Natural killer cell treated with Interleukin-12 subunit alpha and Interleukin-12 subunit beta and Interleukin-15 and Interleukin-18, amount 100 ng/mL, for 72 hours (primary cell): ENCODE data around the gene FUT3. TPM values are rescaled to one million over a fixed set of nuclear protein-coding genes. Genes with fewer than 3 reads are reported as not detected.
A peak's percentile ranks its signal among the peaks of the same experiment; 100 is the strongest.

Experiments used
- ATAC-seq, 2 donors: fragments of 150-1000 bp; cut with Tn5 transposase in 1 of 2; sonication (Bioruptor Pico), chemical (Tn5 transposase) in 1 of 2; 2 replicates each; pipeline ENCODE4 v1.10.0; 2021
- DNase-seq: peaks from one replicate; pipeline ENCODE4 v3.0.0; 2022; ENCODE audit warnings: low spot score
- H3K27ac Mint-ChIP-seq, 2 donors: 1 replicate in 1 of 2; 2 replicates in 1 of 2; pipeline ENCODE4 v1.8.0; 2022; ENCODE audit warnings: mixed read lengths in 2 of 2, mild to moderate bottlenecking in 1 of 2, moderate library complexity in 1 of 2
- H3K27me3 Mint-ChIP-seq, 2 donors: 1 replicate in 1 of 2; 2 replicates in 1 of 2; pipeline ENCODE4 v1.8.0; 2022; ENCODE audit warnings: mixed read lengths in 2 of 2
- H3K36me3 Mint-ChIP-seq: one replicate; pipeline ENCODE4 v1.8.0; 2022; ENCODE audit warnings: mixed read lengths
- H3K4me1 Mint-ChIP-seq, 2 donors: 1 replicate in 1 of 2; 2 replicates in 1 of 2; pipeline ENCODE4 v1.8.0; 2022; ENCODE audit warnings: low read depth in 2 of 2, mixed read lengths in 2 of 2, mild to moderate bottlenecking in 1 of 2
- H3K4me3 Mint-ChIP-seq: one replicate; pipeline ENCODE4 v1.8.0; 2022; ENCODE audit warnings: mixed read lengths
- H3K9me3 Mint-ChIP-seq: 2 replicates; pipeline ENCODE4 v1.8.0; 2022; ENCODE audit warnings: mixed read lengths
- total RNA-seq, 2 donors: library from RNA; stranded (reverse); gene quantifications; one replicate each; pipeline ENCODE4 v1.2.3, GENCODE V29; 2022

Gene FUT3
- total RNA-seq, 2 donors from 2014 or later, result not detected

DNA sequence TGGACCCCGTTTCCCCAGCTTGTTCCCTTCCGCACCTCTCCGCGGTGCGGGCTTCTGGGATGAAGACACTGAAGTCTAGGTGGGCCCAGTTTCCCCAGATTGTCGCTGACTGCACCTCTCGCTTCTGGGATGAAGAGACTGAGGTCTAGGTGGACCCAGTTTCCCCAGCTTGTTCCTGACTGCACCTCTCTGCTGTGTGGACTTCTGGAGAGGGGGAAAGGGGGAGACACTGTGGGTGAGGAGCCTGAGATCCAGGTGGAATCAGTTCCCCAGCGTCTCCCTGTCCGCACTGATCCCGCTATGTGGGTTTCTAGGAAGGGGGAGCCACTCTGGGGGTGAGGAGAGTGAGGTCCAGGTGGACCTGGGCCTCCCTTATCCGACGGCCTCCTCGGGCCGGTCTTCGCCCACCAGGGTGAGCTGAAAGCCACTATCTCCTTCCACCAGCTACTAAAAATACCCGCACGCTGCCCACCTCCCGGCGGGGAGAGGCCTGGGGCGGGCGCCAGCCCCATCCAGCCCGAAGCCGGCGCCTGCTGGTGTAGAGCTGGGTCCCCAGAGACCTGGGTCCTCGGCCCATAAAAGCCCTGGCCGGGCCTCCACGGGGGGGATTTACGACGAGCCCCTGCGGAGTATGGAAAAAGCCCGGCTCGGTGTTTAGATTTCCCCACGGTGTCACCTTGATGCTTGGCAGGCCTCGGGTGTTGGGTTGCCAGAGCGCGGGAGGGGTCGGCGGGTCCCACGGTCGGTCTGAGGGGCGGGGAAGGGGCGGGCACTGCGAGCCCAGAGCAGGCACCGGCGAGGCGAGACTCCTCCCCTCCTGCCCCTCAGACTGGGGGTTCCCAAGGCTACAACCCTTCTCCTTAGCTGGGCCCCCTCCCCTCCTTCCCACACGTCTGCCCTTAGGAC is 22.3 kb downstream of the FUT3 start:
- Mint-ChIP-seq H3K9me3 (no peaks in the 10 kb centered on the region), H3K4me3 (peak overlapping the region; percentile 96), H3K4me1 (peaks cover 10 to 15% of the 10 kb centered on the region in 2 donors), H3K27ac (peak overlapping the region; percentile 94), H3K36me3 (no peaks in the 10 kb centered on the region), H3K27me3 (no peaks in the 10 kb centered on the region)
- DNase-seq (no peak), ATAC-seq (no peak)

- H3K9me3 Mint-ChIP-seq, result no peaks in the 10 kb centered on the region
- H3K36me3 Mint-ChIP-seq, result no peaks in the 10 kb centered on the region
- peaks cover 10 to 15% of the 10 kb centered on the region in 2 donors for H3K4me1 Mint-ChIP-seq
- DNase-seq (peak; percentile 98), ATAC-seq (peak; percentile 90 to 92)
- H3K27me3 Mint-ChIP-seq, result no peaks in the 10 kb centered on the region
- peak overlapping the region; percentile 94 for H3K27ac Mint-ChIP-seq
- H3K4me3 Mint-ChIP-seq, result peak overlapping the region; percentile 96
Observed at GRCh38 chr19:5827891-5828660, 23.2 kb downstream of the FUT3 start.

DNA sequence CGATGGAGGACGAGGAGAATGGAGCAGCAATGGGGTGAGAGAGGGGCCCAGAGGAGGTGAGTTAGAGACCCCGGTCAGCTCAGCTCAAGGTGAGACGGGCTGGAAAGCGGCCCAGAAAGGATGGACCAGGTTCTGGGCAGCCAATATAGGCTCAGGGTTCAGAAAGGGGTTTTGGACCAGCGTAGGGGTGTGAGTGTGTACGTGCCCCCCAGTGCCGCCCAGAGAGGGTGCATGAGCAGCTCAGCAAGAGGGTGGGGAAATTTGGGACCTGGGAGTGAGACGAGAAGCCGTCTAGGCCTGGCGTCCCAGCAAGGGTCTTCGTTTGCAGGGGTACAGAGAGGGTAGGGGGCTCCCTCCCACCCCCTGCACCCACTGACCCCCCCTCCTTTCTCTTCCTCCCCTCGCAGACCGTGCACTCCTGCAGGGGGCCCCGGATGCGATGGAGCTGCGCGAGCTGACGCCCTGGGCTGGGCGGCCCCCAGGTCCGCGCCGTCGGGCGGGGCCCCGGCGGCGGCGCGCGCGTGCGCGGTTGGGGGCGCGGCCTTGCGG is 23.8 kb downstream of the FUT3 start:
- DNase-seq (no peak), ATAC-seq (no peak)
- Mint-ChIP-seq H3K36me3 (no peaks in the 10 kb centered on the region), H3K9me3 (no peaks in the 10 kb centered on the region), H3K27ac (peak overlapping the region; percentile 54 to 87), H3K4me1 (peaks cover 10 to 15% of the 10 kb centered on the region in 2 donors), H3K27me3 (no peaks in the 10 kb centered on the region), H3K4me3 (peak overlapping the region; percentile 89)

DNA sequence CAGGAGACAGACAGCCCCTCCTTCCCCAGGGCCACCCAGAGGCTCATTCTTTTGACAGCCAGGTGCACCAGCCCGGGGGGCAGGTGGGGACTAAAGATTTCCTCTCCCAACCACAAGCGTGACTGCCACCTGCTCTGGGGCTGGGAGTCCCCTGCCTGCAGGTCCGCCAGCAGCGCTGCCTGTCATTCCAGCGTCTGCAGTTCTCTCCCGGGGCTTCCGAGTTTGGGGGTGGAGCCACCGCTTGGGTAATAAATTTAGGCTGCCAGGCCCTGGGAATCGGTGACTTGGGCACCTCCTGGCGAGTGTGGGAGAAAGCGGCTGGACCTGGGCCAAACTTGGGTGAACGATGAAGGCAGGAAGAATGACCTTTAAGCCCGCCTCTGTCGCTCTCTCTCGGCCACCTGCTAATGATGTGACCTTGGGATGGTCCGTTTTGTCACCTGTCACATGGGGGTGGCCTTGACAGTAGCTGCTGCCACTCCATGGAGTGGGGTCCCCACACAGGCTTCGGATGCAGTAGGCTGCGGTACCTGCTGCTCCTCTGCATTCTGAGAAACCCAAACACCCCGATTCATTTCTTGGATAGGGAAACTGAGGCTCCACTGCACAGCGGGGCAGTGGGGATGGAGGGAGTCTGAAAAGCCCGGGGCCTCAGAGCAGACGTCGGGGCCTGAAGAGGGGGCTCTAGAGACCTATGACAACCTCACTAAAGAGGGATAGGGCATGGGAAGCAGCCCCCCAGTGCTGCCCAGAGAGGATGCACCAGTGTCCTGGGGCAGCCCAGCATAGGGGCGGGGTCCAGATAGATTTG is 24.5 kb downstream of the FUT3 start:
- no peaks in the 10 kb centered on the region for H3K9me3 Mint-ChIP-seq
- no peaks in the 10 kb centered on the region for H3K27me3 Mint-ChIP-seq
- DNase-seq (no peak), ATAC-seq (no peak)
- no peaks in the 10 kb centered on the region for H3K36me3 Mint-ChIP-seq
- H3K4me3 Mint-ChIP-seq, result peak overlapping the region; percentile 89
- peak overlapping the region; percentile 54 to 87 for H3K27ac Mint-ChIP-seq
- H3K4me1 Mint-ChIP-seq, result peaks cover 10 to 15% of the 10 kb centered on the region in 2 donors

DNA sequence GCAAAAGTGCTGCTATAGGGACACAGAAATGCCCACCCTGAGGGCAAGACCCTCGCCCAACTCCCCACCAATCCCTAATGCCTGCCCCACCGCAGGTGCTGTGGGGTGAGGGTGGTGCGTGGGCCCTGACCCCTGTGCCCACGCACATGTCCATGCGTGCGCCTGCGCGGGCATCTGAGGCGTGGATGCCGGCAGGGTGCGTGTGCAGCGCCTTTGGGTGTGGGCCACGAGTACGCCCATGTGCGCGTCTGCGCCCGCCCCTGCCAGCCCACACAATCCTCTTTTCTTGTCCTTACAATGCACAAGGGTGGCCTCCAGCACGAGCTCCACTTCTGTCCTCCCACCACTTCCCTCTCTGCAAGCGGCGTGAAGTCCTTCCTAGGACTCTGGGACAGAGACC is 26.1 kb downstream of the FUT3 start:
- Mint-ChIP-seq H3K36me3 (no peaks in the 10 kb centered on the region), H3K9me3 (no peaks in the 10 kb centered on the region), H3K4me3 (no peak overlapping the region), H3K4me1 (peaks cover 9 to 15% of the 10 kb centered on the region in 2 donors), H3K27ac (no peak overlapping the region), H3K27me3 (peaks cover 0 to 3% of the 10 kb centered on the region in 2 donors)
- ATAC-seq, result no peak
- DNase-seq, result no peak

GRCh38 chr19:5824751-5825150 is 26.5 kb downstream of the FUT3 start:
- peaks cover 7 to 15% of the 10 kb centered on the region in 2 donors for H3K4me1 Mint-ChIP-seq
- H3K27me3 Mint-ChIP-seq, result peaks cover 3 to 4% of the 10 kb centered on the region in 2 donors
- no peak overlapping the region for H3K4me3 Mint-ChIP-seq
- ATAC-seq (no peak), DNase-seq (no peak)
- no peaks in the 10 kb centered on the region for H3K36me3 Mint-ChIP-seq
- no peak overlapping the region for H3K27ac Mint-ChIP-seq
- no peaks in the 10 kb centered on the region for H3K9me3 Mint-ChIP-seq

DNA sequence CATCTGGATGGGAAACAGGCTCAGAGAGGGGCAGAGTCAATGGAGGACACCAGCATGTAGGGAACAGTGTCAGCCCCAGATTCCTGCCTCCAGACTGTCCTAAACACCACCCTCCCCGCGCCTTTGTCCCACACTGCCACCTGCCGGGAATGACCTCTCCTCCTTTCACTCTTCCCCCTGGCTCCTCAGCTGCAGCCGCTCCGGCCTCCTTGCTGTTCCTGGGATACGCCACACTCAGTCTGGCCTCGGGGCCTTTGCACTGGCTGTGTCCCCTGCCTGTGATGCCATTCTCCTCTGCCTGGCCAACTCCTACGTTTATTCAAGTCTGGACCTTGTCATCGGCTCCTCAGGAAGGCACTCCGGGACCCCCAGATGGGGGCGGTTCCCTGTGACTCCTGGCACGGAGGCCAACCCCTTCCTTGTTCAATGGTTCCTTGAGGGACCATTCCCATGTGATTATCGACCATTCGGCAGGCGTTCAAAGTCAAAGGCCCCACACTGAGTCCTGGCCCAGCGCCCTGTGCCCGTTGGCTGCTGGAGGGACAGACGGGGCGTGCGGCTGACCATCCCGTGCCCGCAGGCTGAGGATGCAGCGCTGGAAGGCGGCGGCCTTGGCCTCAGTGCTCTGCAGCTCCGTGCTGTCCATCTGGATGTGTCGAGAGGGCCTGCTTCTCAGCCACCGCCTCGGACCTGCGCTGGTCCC is 27.5 kb downstream of the FUT3 start:
- no peak for DNase-seq
- ATAC-seq, result no peak
- peaks cover 3 to 7% of the 10 kb centered on the region in 2 donors for H3K27me3 Mint-ChIP-seq
- H3K27ac Mint-ChIP-seq, result no peak overlapping the region
- H3K4me3 Mint-ChIP-seq, result no peak overlapping the region
- H3K36me3 Mint-ChIP-seq, result no peaks in the 10 kb centered on the region
- H3K4me1 Mint-ChIP-seq, result peaks cover 7 to 14% of the 10 kb centered on the region in 2 donors
- no peaks in the 10 kb centered on the region for H3K9me3 Mint-ChIP-seq

DNA sequence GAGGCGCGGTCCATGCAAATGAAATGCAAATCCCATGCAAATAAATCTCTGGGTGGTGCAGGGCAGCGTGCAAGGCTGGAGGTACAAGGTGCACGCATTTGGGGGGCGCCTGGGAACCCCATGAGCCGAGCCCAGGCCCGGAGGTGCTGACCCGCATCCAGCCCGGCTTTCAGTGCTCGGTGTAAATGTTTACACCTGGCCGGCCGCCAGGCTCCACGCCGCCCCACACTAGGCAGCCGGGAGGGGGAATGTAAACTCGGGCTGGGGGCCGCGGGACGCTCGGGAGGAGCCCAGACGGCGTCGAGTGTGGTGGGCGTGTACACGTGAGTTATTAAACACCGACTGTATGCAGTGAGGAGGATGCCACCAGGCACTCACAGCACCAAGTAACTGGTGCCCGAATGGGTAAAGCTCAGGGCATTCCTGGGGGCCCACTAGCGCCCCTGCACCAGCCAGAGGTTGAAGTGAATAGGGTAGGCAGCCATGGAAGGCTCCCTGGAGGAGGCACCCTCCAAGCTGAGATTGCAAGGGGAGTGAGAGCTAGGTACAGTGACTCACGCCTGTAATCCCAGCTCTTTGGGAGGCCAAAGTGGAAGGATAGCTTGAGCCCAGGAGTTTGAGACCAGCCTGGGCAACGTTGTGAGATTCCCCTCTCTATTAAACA is 28.9 kb downstream of the FUT3 start:
- ATAC-seq (no peak), DNase-seq (no peak)
- no peaks in the 10 kb centered on the region for H3K9me3 Mint-ChIP-seq
- H3K27ac Mint-ChIP-seq, result no peak overlapping the region
- no peaks in the 10 kb centered on the region for H3K36me3 Mint-ChIP-seq
- peaks cover 4 to 6% of the 10 kb centered on the region in 2 donors for H3K4me1 Mint-ChIP-seq
- H3K4me3 Mint-ChIP-seq, result no peak overlapping the region
- peaks cover 10 to 19% of the 10 kb centered on the region in 2 donors for H3K27me3 Mint-ChIP-seq

GRCh38 chr19:5821521-5822180 is 29.6 kb downstream of the FUT3 start:
- no peaks in the 10 kb centered on the region for H3K36me3 Mint-ChIP-seq
- H3K9me3 Mint-ChIP-seq, result no peaks in the 10 kb centered on the region
- H3K27me3 Mint-ChIP-seq, result peaks cover 17 to 25% of the 10 kb centered on the region in 2 donors
- H3K4me3 Mint-ChIP-seq, result no peak overlapping the region
- no peak overlapping the region for H3K27ac Mint-ChIP-seq
- ATAC-seq (no peak), DNase-seq (no peak)
- no peaks in the 10 kb centered on the region for H3K4me1 Mint-ChIP-seq

DNA sequence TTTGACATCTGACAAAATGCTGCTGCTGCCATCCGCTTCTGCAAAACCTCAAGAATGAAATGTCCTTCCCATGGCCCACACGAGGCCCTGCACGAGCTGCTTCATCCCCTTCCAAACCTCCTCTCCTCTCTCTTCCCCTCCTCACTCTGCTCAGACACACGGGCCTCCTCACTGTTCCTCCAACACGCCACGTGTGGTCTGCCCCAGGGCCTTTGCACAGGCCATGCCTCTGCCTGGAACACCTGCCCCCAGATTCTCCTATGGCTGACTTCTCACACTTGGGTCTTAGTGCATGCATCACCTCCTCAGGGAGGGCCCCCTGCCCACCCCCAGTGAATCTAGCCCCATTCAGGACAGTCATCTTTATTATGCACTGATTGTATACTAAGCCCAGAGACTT is 30.5 kb downstream of the FUT3 start:
- Mint-ChIP-seq H3K4me1 (no peaks in the 10 kb centered on the region), H3K4me3 (no peak overlapping the region), H3K36me3 (no peaks in the 10 kb centered on the region), H3K27ac (no peak overlapping the region), H3K27me3 (peaks cover 19 to 33% of the 10 kb centered on the region in 2 donors), H3K9me3 (no peaks in the 10 kb centered on the region)
- no peak for DNase-seq
- ATAC-seq, result peak in 1 of 2 donors; percentile 12

- ATAC-seq, result no peak
Observed at GRCh38 chr19:5818594-5818993, 32.7 kb downstream of the FUT3 start.

DNA sequence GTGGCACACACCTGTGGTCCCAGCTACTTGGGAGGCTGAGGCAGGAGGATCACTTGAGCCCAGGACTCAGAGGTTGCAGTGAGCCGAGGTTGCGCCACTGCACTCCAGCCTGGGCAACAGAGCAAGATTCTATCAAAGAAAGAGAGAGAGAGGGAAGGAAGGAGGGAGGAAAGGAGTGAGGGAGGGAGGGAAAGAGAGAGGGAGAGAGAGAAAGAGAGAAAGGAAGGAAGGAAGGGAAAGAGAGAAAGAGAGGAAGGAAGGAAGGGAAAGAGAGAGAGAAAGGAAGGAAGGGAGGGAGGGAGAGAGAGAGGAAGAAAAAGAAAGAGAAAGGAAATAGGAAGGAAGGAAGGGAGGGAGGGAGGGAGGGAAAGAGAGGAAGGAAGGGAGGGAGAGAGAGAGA is 34.0 kb downstream of the FUT3 start:
- Mint-ChIP-seq H3K36me3 (no peaks in the 10 kb centered on the region), H3K4me1 (no peaks in the 10 kb centered on the region), H3K4me3 (no peak overlapping the region), H3K27me3 (peaks cover 19 to 33% of the 10 kb centered on the region in 2 donors), H3K9me3 (no peaks in the 10 kb centered on the region), H3K27ac (peak overlapping the region in 1 of 2 donors; percentile 49)
- no peak for DNase-seq
- ATAC-seq, result no peak

More at GRCh38 chr19:5818594-5818993, 32.7 kb downstream of the FUT3 start:
- Mint-ChIP-seq H3K4me1 (no peaks in the 10 kb centered on the region), H3K9me3 (no peaks in the 10 kb centered on the region), H3K4me3 (no peak overlapping the region), H3K27me3 (peaks cover 19 to 33% of the 10 kb centered on the region in 2 donors), H3K27ac (no peak overlapping the region), H3K36me3 (no peaks in the 10 kb centered on the region)
- no peak for DNase-seq
